Retina (tissue), 1 donor: Measurements from ENCODE around the gene LIPT2.
A peak's percentile ranks its signal among the peaks of the same experiment; 100 is the strongest.

ENCODE experiments used
- DNase-seq: peaks from one replicate; pipeline ENCODE4 v3.0.0-alpha.2; 2016

LIPT2 gene

DNA sequence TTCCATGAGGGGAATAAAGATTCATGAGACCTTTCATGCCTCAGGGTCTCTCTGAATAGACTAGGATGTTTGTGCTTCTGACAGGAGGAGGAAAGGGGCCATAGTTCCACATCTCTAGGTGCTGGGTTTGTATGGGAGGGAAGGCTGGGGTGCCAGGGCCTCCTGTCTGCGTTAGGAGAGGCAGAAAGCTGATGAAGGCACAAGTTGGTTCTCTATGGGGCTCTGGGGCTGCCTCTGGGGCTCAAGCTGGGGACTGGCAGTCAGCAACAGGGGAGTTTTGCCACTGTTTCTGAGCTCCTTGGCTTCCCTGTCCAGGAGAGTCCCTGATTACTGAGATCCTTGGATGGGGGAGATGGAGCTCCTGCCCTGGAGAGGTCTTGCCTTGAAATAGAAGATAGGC is 30.3 kb downstream of the LIPT2 start:
- no peak for DNase-seq

DNA sequence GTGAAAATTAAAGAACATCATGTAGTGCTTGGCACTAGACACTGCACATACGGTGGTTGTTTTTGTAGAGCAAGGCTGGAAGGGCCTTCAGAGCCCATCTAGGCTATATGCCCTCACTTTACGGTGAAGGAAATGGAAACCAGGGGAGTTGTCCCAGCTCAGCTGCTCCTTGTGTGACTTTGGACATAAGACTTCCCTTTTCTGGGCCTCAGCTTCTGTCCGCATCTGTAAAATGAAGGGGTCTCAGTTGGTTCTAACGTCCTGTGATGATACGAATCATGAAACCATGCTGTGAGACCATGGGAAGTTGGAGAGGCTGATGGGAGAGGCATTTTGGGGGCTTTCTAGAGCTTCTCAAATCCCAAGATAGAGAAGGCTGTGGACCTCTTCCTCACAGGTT is 30.9 kb downstream of the LIPT2 start:
- DNase-seq, result no peak

DNA sequence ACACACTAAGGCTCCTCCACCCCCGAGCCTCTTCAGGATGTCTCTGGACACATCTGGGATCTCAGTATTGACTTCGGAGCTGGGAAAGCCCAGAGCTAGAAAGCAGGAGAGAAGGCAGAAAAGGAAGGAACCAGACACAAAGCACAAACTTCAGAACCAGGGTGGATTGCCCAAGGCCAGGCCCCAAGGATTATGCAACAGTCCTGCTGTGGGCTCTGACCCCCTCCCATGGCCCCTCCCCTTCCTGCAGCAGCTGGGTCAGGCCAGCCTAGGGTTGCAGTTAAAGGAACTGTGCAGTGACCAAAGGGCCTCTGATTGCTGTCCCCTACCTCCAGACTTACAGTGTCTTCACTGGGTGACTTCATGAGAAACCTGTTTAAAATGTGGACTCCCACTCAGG is 31.5 kb downstream of the LIPT2 start:
- DNase-seq, result no peak

DNA sequence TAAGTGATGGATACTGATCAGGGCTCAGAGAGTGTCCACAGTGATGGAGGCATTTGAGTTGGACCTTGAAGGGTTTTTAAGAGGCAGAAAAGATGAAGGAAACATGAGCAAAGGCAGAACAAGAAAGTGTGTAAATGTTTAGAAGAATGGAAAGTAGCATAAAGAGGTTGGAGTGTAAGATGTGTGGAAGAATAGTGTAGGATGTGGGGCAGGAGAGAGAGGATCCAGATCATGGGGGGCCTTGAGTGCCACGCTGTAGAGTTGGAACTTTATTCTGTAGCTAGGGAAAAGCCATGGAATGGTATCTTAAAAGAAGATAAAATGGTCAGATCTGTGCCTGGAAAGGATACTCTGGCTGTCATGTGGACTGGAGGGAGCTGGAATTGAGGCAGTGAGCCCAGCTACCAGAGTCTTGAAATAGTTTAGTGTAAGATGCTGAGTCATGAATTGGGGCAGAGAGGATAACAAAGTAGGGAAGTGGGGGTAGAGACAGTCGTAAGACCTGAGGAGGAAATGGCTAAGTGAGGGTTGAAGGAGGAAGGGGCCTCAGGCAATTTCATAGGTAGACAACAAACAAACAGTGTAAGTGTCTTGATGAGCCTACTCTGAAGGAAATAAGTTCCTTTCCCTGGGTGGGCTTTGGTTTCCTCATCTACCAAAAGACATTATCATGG is 32.9 kb downstream of the LIPT2 start:
- DNase-seq, result no peak

DNA sequence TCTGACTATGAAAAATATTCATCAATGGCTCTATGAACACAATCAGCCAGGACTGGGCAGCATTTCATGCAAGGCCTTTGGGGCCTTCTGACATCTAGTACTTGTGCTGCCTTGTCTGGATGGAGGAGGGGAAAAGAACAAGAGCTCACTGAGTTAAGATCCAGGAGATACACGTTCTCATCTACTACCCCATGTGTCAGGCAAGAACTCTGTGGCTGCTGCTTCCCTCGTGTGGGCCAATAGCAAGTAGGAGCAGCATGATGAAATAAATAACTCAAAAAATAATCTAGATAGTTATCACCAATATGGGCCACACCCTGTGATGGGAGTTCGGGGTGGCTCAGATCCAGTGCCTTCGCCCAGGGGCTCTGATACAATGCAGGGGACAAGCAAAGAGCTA is 33.5 kb downstream of the LIPT2 start:
- DNase-seq, result no peak

DNA sequence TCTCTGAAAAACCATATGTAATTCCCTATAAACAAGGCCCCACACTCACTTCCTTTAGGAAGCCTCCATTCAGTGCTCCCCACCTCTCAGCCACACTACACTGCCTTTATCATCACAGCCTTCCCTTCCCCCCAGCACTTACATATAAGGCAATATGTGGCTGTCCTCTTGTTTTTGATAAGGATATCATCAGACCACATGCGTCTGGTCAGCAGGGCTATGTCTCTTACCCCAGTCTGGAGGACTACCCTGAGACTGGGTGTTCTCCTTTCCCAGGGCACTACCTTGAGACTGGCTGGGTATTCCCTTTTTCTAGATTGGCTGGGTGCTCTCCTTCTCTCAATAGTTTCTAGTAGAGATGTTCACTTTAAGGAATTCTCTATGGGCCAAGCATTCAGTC is 33.9 kb downstream of the LIPT2 start:
- DNase-seq, result no peak

DNA sequence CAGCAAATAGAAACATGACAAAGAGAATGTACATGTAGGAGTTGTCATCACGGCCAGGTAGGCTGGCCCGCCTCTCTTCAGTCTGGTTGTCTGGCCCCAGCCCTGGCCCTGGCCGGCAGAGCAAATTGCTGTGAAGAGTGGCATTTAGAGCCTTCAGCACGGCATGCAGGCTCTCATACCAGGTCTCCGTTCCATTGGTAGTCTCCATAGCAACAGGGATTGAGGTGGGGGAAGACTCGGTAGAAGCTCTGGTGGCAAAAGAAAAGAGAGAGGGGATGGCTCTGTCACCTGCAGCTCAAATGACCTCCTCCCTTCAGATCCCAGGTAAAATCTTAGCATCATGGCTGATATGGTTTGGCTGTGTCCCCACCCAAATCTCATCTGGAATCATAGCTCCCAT is 36.2 kb downstream of the LIPT2 start:
- DNase-seq, result no peak

DNA sequence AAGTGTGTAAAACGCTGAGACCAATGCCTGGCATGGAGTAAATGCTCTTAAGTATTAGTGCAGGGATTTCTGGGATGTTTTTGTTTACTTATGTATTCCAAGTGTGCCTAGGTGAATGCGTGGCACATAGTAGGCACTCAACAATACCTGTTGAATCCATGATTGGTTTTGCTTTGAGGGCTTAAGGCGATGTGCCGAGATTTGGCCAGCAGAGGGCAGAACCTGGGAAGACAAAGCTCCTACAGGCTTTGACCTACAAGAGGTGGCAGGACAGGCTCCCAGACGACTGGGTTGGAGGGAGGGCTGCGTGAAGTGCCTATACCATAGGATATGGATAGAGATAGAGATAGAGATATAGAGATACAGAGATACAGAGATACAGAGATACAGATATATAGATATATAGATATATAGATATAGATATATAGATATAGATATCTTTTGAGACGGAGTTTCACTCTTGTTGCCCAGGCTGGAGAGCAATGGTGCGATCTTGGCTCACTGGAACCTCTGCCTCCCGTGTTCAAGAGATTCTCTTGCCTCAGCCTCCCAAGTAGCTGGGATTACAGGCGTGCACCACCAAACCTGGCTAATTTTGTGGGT is 40.0 kb downstream of the LIPT2 start:
- peak; percentile 47 for DNase-seq

DNA sequence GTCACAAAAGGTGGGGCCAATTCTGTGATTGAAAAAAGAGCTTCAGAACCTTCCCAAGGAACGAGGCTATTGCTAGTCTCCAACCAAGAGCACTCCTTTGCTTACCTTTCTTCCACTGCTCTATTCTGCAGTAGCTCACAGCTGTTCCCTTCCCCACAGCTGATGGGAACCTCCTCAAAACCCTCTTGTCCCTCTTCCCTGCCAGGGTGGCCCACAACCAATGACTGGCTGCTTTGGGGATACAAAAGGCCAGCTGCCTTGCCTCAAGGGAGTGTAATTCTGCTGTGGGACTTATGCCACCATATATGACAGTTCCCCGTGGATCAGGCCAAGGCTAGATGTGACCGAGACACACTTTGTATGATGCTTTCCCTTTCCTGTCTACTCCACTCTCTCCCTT is 41.2 kb downstream of the LIPT2 start:
- no peak for DNase-seq

DNA sequence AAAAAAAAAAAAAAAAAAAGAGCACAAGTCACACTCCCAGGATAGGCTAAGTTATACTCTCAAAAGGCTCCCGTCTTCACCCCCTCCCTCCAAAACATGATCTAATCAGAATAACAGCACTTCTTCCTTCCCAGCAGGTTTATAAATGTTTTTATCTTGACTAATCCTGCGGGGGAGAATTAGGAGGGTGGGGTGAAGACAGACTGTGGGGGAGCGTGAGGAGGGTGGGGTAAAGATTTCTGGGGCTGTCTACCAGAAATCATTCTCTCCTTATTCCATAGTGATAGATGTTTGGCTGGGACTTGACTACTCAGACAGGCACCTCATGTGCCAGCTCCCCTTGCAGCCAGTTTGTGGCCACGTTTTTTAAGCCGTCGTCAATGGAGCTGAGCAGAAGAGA is 43.2 kb downstream of the LIPT2 start:
- no peak for DNase-seq

DNA sequence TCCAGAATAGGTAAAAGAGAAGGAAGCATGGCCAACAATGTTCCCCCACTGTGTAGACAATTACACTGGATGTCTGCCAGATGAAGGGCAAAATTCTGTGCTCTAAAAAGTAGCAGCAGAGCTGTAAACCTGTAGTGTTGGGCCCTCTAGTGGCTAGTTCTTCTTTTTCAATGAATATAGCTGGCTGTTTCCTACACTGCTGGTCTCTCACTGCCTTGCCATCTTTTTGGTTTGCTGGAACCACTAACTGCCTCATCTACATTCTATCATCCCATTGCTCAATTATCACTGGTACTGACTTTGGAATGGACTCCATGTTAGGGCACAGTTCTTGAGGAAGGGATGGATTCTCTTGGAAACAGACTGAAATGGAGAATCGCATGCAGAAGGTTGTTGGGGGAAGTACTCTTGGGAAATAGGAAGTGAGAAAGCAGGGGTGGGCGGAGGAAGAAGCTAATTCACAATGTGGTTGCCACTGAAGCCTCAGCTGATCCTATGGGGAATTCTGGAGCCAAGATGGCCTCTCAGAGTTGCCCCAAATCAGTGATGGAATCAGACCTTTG is 44.1 kb downstream of the LIPT2 start:
- peak; percentile 71 for DNase-seq

DNA sequence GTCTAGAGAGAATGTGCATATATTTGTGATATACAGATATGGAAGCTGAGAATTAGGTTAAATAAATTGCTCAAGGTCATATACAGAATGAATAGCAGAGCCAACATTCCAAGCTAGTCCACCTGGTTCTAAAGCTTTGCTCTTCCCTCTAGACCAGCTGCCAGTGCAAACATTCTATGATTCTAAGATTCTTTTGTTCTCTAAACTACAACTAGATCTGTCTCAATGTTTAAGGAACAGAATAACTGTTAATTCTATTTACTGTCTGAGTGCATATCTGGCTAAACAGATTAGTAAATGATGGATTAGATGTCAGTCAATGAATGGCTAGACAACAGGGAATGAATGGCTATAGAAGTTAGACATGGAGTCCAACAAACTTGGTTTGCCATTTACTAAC is 45.8 kb downstream of the LIPT2 start:
- no peak for DNase-seq

DNA sequence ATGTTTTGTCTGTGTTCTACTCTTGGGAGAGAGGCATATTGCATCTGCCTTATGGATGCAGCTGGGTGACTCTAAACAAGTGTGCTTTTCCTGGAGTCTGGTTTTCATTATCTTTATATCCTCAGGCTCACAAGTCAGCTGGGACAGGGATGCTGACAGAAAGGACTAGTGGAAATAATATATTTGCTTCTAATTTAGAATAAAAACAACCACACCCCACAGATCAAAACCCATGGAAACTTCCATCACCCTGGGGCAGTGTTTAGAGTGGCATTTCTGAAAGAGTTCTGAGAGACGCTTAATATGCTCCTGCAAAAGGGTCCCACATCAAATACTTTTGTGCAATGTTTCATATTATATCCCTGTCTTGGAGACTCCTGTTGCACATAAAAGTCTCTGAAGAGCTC is 47.0 kb downstream of the LIPT2 start:
- DNase-seq, result no peak

DNA sequence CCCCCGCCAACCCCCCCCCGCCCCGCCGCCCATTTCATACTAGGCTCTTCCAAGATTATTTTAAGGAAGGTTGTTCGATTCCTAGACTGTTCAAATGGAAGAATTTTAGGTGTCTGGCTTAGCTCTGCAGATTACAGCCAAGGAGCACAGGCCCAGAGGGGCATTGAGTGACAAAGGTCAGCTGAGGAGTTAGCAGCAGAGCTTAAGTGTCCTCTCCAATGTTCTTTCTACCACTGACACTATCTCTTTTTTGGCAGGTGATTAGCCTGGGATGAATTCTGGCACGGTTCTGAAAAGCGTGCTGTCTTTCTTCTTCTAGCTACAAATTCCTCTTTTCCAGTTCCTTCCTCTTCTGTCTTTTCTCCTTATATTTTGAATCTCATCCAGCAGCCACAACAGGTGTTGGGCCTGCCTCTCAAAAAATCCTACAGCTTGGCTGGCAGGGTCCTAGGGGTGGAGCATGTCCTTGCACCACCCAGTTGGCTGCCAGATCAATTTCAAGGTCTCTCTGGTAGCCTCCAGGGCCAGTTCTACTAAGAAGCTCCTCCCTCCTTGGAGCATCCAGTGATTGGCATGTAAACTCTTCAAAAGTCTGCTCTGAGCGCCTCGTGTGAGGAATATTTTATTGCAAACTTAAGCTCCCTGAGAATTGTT is 49.2 kb downstream of the LIPT2 start:
- DNase-seq, result no peak

DNA sequence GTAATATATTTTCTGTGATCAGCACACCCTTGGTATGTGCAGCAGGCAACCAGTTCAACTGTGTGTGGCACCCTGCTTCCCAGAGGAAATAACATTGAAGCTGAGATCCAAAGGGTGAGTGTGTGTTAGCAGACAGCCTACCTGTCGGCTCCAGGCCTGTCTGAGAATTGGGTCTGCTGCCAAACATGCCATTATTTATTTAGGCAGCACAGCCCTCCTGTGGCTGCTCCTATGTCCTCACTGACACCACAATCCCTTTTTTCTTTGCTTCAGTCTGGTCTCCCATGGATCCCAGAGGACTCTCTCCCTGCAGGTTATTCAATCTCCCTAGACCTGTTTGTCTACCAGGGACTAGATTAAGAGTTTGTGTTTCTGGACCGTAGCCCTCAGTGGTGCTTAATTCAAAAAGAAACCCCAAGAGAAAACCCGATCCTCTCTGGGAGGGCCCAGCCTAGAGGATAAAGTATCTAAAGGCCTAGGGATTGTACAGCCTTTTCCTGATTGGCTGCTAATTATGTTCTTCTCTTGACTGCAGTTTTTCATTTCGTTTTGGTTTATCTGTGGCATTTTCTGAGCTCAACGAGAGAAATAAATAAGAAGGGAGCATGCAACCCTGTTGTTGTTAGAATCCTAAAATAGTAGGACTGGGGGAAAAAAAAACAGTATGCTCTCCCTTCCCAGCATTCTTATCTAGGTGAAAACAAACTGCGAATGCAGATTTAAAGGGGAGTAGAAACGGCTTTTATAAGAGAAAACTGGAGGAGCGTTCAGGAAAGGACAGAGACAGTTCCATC is 50.3 kb downstream of the LIPT2 start:
- no peak for DNase-seq

DNA sequence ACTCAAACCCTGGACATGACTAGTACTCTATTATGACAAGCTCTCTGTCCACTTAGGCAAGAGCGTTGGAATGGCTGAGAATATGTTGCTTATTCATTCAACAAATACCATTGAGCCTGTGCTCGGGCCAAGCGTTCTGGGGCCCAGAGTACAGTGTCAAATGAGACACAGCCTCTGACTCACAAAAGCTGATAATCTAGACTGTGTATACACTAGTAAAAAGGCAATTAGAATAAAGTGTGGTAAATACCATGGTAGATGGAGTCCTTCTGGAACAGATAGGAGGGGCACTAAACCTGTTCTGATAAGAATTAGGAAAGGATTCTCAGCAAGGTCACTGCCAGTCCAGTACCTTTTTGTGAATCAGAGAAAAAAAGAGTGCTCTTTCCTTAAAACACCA is 50.9 kb downstream of the LIPT2 start:
- DNase-seq, result no peak
